GM21786 (cell line): ENCODE data around the gene LANCL2.

Source experiments
- ATAC-seq: cut with Tn5 transposase; IDR thresholded peaks from one replicate; pipeline ENCODE4 v1.9.1; 2021; ENCODE audit not compliant: unreplicated experiment

LANCL2 gene

DNA sequence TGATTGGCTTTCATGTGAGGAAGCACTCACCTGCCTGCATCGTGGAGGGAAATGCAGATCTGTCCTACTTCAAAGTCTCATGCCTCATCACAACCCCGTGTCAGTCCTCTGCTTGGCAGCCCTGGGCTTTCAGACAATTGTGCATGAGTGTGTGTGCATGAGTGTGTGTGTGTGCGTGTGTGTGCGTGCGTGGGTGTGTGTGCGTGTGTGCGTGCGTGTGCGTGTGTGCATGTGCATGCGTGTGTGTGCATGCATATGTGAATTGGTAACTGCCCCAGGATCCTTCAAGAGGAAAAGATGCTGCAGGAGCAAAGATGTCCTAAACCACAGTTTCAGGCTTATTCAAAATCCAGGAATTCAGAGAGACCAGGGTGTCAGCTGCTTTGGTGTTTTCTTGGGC lies 71.3 kb downstream of the LANCL2 start:
- ATAC-seq, result no peak

DNA sequence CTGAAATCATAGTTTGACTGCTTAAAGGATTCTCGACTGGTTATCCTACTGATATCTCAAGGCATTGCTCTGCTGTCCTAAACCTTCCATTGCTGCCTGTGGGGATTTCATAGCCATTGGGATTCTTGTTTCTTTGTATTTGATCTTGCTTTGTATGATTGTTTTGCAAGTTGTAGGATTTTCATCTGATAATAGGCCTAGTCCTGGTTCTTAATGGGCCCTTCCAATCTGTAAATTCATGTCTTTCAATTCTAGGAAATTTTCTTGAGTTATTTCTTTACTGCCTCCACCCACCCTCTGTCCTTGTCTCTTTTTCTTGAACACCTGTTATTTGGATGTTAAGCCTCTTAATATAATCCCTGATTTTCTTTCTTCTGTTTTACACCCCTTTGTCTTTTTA lies 72.2 kb downstream of the LANCL2 start:
- no peak for ATAC-seq

DNA sequence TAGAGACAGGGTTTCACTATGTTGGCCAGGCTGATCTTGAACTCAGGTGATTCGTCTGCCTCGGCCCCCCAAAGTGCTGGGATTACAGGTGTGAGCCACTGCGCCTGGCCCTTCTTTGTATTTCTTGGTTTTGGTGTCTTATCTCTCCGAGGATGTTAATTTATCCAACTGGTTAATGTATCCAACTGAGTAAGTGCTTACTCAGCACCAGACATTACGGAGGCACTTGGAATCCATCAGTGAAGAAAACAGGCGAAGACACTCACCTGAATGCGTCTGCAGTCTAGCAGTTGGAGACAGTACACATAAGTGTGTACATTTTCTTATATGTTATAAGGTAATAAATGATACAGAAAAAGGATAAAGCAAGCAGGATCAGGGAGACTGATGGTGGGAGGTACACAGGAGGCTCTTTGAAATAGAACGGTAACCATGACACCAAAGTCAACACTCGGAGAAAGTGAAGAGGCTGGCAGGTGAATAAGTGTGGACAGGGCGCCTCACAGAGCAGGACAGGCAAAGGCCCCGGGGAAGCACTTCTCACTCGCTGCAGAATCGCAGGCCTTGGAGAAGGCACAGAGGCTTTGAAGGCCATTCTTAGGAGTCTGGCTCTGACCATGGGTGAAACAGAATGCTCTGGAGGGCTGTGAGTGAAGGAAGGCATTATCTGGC lies 73.1 kb downstream of the LANCL2 start:
- no peak for ATAC-seq

DNA sequence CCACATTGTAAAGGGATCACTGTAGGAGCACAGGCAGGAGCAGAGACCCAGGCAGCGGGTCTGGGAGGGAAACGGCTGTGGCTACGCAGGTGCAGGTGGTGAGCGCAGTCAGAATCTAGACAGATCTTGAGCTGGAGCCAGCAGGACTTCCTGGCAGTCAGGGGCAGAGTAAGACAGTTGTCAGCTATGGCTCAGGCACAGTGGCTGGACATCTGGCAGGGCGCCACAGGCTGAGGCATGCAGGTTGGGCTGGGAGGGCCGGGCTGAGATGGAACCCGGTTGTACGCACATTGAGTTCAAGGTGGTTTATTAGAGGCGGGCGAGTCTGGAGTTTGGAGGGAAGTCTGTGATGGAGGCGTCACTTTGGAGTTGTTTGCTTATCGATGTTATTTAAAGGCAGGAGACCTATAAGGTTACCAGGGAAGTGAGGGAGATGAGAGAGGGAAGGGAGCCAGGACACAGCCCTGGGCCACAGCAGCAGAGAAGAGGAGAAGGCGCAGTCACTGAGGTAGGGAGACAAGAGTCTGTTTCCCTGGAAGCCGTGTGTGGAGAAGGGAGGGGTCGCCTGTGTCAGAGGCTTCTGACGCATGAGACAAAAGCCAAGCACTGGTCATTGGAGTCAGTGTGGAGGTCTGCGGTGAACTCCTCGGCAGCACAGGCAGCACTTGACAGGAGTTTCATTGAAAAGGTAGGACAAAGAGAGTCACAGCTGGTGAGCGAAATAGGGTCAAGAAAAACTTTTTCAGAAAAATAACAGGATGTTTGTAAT lies 73.8 kb downstream of the LANCL2 start:
- ATAC-seq, result no peak

DNA sequence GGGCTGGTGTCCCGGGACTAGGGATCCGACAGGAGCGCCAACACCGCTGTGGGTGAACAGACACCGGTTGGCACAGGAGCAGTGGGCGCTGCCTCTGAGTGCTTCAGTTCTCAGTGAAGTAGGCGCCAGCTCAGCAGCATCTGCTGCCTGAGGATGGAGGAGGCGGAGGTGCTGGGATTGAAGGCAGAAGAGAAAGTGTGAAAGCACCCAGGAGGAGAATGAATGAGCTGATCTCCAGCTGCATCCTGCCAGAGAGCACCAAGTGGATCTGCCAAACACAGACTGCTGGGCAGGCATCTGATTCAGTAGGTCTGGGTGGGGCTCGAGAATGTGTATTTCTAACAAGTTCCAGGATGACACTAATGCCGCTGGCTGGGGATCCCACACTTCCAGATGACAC lies 74.5 kb downstream of the LANCL2 start:
- no peak for ATAC-seq

DNA sequence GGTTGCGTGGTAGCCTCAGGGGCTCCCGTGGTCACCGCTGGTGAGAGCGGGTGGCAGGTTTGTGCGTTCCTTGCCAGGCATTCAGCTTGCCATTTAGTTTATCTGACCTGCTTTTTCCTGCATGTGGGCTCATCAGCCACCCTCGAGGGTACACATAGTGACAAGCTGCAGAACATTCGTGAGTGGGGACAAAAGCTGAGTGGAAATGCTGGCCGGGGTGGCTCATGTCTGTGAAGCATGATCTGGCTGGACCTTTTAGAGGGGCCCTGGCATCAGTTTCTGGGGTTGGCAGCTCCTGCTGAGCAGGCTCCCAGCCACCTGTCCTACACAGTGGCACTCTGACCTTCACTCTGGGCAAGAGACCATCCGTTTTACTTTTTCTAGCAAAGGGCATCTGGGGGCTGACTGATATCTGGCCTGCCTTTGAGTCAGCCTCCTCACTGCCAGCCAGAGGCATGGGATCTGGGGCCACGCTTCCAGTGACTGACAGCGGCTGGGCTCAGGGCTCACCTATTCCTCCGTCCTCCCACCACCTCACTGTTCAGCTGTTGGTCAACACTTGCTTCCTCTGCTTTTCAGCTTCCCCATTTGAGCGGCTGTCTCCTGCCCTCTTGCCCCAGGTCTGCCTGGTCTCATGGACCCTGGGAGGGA lies 75.0 kb downstream of the LANCL2 start:
- ATAC-seq, result no peak

DNA sequence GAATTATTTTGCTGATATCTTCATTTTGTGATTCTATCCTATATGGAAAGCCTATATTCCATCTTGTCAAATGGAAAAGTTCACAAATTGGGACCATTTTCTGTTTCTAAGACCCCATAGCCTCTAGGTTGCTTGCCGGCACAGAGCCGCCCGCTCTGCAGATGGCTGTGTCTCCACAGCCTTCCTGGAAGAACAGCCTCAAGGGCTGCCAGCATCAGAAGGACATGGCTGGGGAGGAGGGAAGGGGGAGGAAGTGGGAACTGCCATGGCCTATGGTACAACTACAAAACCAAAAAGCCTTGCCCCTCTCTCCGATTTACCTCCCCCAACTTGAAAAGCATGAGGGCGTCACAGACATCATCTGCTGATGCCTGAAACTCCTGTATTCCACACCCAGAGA lies 75.9 kb downstream of the LANCL2 start:
- ATAC-seq, result no peak

DNA sequence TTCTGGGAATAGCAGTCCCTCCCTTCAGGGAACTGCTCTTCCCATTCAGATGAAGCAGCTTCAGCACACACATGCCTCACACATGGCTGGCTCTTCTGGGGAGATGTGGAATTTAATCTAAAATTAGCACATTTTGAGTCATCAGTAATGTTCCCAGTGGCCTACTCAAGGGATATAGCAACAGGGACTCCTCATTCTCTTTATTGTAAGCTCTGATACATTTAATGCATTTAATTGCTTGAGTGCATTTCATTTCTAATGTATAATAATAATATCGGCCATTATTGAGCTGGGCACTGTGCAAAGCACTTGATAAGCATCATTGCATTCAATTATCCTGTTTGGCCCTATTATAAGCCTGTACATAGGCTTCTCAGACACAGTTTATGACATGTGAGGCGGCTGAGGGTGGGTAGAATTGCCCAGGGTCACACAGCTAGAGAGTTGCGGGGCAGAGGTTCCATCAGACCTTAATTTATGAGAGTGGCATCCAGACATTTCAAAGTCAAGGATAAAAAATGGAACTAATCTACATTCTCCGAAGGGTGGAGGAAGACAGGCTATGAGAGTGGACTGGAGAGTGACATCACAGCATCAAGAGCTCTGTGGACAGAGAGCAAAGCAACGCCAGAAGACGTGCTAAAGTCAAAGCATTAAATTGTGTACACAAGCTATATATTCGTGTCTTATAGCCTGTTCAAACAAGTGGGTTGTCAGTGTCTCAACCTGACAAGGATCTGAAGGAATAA lies 76.8 kb downstream of the LANCL2 start:
- ATAC-seq, result no peak

DNA sequence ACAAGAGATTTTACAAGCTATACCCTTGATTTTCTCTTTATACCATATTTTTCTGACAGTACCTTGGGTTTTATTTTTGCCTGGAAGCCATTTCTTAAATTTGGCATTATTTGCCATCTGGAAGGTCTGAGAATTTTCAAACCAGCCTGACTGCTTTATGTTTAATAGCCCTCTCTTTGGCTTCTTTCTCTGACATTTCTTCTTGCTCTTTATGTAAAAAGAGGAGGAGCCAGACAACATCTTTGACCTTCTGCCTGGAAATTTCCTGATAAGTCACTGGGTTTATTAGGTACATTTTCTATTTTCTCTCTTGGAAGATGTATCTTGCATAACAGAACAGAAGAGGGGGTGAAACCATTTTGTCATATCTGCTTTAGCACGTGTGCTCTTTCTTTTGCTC lies 79.6 kb downstream of the LANCL2 start:
- ATAC-seq, result no peak

DNA sequence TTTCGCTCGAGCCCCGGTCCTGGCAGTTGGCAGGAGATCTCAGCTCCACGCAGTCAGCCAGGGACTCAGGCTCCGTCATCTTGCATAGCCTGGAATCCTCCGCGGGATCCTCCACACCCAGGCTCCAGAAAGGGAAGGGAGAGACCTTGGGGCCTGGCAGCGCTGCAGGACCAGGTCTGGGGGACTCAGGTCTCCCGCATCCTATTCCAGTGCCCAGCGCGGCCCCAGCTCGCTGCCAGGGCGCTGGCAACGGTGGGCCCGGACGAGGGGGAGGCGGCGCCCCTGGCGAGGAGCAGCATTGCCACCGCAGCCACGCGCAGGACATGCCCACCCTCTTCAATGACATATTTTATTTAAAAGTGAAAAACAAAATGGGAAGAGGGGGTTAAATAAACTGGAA lies 83.4 kb downstream of the LANCL2 start:
- no peak for ATAC-seq

DNA sequence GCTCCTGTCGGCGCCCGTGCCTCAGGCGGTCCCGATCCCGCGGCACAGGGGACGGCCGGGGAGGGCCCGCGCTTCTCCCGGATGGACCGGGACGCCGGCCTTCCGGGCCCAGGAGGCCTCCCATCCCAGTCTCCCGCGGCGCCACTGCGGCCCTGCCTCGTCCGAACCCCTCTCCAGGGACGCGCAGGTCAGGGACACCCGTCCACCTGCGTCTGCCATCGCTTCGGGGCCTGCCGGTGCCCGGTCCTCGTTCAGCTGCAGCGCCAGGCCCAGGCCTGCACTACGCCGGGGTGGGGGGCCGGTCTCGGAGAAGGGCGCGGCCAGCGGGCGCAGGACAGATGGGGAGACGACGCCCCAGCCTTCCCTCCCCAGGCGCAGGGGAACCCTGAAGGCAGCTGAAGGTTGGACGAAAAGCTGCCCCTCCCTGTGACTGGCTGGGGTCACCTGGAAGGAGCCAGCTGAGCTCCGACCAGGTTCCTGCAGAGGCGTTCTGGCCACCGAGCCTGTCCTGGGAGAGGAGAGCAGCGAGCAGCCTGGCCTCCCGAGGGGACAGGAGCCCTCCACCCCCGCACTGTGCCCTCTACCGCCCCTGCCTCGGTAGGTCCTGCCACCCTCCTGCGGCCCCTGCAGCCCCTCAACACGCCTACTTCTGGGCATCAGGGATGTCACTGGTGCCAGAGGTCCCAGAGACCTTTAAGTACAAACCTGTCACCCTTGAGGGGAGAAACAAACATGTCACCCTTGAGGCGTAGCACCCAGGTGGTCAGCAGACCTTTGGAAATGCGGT lies 84.3 kb downstream of the LANCL2 start:
- ATAC-seq, result no peak

DNA sequence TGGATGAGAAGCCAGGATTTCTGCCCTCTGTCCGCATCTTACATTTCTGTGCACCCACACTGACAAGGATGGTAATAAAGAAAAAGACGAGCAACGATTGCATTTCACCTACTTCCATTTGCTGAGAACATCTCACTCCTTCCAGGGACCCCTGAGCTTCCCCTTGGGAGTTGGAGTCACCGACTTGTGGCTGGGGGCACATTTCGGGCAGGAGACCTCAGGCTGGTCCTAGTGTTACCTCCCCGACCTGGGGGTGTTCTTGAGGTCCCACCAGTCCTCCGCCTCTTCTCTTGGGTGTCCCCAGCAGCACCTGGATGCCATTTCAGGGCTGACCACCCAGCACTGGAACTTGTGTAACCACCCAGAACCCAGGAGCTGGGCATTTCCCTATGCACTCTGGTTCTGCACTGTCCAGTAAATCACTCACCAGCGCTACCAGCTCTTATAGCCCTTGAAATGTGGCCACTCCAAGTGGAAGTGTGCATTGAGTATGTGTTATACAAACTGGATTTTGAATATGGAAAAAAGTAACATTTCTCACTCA lies 84.9 kb downstream of the LANCL2 start:
- no peak for ATAC-seq

DNA sequence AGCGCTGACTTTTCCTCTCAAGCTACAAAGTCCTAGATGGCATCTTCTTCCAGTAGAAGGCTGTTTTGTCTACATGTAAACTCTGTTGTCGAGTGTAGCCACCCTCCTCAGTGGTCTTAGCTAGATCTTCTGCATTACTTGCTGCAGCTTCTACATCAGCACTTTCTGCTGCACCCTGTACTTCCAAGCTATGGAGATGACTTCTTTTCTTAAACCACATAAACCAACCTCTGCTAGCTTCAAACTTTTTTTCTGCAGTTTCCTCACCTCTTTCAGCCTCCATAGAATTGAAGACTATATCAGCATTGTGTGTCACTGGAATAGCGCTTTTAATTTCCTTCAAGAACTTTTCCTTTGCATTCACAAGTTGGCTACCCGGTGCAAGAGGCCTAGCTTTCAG lies 87.8 kb downstream of the LANCL2 start:
- no peak for ATAC-seq

DNA sequence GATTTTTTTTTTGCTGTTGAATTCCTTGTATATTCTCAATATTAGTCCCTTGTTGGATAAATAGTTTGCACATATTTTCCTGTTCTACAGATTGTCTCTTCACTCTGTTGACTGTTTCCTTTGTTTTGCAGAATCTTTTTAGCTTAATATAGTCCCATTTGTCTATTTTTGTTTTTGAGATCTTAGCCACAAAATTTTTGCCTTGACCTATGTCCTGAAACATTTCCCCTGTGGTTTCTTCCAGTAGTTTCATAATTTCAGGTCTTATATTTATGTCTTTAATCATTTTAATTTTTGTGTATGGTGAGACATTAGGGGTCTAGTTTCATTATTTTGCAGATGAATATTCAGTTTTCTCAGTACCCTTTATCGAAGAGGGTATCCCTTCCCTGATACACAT lies 92.7 kb downstream of the LANCL2 start:
- ATAC-seq, result no peak

DNA sequence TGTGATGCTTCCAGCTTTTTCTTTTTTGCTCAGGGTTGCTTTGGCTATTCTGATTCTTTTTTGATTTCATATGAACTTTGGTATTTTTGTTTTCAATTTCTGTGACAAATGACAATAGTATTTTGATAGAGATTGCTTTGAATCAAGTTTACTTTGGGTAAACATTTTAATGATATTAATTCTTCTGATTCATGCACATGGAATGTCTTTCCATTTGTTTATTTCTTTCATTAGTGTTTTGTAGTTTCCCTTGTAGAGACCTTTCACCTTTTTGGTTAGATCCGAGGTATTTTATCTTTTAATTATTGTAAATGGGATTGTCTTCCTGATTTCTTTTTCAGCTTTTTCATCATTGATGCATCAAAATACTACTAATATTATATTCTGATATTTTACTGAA lies 93.2 kb downstream of the LANCL2 start:
- ATAC-seq, result no peak

DNA sequence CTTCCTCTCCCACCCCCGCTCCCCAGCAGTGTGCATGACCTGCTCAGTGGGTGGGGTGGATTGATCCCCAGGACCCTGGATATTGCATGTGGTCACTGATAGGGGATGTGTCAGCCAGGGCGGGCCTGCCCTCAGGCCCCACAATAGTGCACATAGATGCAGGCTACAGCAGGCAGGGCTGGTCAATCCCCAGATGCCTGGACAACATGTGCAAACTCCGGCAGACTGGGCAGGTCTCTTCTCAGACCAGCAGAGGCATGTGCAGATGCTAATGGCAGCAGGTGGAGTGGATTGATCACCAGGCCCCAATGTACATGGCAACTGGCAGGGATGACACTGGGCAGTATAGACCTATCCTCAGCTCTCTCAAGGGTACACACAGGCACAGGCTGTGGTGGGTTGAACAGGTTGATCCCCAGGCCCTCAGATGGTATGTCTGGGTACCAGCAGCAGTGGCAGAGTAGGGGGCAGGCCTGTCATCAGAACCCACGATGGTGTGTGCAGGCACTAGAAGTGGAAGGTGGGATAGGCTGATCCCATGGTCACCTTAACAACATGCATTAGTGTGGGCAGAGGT lies 98.6 kb downstream of the LANCL2 start:
- no peak for ATAC-seq

DNA sequence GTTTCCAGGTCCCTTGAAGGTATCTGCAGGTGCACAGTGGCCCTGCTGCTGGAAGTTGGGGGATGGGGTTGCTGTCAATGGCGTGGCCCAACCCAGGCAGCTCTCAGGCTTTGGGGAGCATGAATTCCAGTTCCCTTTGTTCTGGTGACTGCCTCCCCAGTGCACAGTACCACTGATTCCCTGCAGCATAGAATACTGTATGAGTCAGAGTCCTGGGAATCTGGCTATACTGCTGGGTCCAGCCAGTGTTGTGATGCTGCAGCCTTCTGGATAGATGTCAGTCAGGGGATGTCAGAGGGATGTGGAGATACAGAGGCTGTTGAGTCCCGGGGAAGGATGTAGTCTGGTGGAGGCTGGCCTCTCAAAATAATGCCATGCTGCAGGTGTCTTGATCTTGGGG lies 99.3 kb downstream of the LANCL2 start:
- ATAC-seq, result no peak

DNA sequence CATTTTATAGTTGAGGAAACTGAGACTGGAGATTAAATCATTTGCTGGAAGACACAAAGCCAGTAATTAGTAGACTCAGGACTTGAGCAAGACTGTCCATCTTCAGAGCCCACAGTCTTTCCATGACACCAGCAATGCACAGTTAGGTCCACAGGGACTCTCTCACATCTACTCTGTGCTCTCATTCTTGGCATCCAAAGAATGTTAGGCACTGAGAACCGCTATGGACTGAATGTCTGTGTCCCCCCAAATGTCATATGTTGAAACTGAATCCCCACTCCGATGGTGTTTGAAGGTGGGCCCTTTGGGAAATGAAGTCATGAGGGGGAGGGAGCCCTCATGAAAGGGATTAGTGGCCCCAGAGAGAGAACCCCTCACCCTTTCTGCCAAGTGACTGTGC lies 100.6 kb downstream of the LANCL2 start:
- ATAC-seq, result no peak

DNA sequence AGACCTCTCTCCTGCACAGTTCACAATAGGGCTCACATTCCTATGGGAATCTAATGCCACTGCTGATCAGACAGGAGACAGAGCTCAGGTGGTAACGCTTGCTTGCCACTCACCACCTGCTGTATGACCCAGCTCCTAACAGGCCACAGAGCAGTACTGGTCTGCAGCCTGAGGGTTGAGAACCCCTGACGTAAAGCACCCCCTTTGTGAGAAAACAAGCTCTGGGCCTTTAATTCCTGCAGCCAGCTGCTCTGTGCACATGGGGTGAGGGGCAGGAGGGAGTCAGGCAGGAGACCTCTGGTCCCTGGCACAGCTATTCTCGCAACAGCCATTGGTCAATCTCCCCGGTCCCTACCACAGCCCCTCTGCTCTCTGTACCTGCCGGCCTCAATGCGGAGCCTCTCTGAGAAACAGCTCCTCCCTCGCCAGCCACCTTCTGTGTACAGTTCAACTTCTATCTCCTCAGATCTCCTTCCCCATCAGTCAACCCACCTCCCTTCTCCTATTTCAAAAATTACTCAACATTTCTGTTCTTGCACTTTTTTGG lies 102.0 kb downstream of the LANCL2 start:
- ATAC-seq, result no peak

DNA sequence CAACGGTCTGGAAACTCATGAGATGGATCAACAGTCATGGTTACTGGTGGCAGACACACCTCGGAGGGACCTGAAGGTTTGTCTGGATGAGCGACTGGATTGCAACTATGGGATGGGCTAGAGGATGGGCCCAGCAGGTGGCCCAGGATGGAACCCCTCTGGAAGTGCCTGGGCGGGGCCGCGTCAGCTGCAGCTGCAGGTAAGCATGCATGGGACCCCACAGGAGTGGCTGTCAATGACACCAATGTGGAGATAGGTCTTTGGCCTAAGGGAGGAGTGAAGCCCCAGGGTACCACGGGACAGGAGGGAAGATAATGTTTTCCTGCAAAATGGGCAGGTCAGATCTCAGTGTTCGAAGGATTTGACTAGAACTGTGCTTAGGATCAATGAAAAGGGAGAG lies 103.4 kb downstream of the LANCL2 start:
- no peak for ATAC-seq
